GM12878 (cell line): Measurements from ENCODE around the gene CPA2. TPM values are rescaled to one million over a fixed set of nuclear protein-coding genes. Genes with fewer than 3 reads are reported as not detected.
A peak's percentile ranks its signal among the peaks of the same experiment; 100 is the strongest.

Experiments
- ATAC-seq: fragments of 200-7000 bp; cut with Tn5 transposase; 3 replicates; pipeline ENCODE4 v1.9.1; 2020; ENCODE audit warnings: mild to moderate bottlenecking, moderate library complexity
- BruUV-seq: library from RNA; stranded (reverse); fragments of 400-500 nt; replicated peaks from 2 replicates; lab custom pipeline; 2021; lab: Mats Ljungman, UMichigan
- CTCF ChIA-PET: fragments of 300-600 bp; sonication (Branson Sonifier 250); formaldehyde crosslinking; extraction: SDS; loops from one replicate; lab custom pipeline; 2021; ENCODE audit warnings: inconsistent platforms; lab: Yijun Ruan, JAX
- POLR2A ChIA-PET: fragments of 350-600 bp; formaldehyde crosslinking; extraction: SDS; loops from one replicate; lab custom pipeline; 2021; ENCODE audit warnings: inconsistent platforms; lab: Charles Lee
- RAD21 ChIA-PET: fragments of 300-600 bp; sonication (Branson Sonifier 250); formaldehyde crosslinking; loops from one replicate; lab custom pipeline; 2023; ENCODE audit warnings: antibody characterized with exemption; ENCODE audit not compliant: unreplicated experiment; lab: Charles Lee
- SMC1A ChIA-PET: fragments of 300-600 bp; sonication (Branson Sonifier 250); formaldehyde crosslinking; loops from one replicate; lab custom pipeline; 2023; ENCODE audit not compliant: unreplicated experiment, uncharacterized antibody; lab: Charles Lee
- DNase-seq: peaks from one replicate; pipeline ENCODE4 v3.0.0-alpha.2; 2011; ENCODE audit warnings: low read depth, low spot score
- FAIRE-seq: peaks from 3 replicates; lab custom pipeline; 2011; peaks lifted over from hg19 to GRCh38; lab: Jason Lieb, UNC
- H2AFZ ChIP-seq: 2 replicates; pipeline ENCODE4 v1.6.0; 2011; ENCODE audit warnings: low read depth, low read length, control low read depth; ENCODE audit not compliant: control insufficient read depth
- H3K27ac ChIP-seq: 2 replicates; pipeline ENCODE4 v1.5.1; 2011; ENCODE audit warnings: control low read depth; ENCODE audit not compliant: control insufficient read depth, insufficient read depth
- H3K27me3 ChIP-seq, 2 experiments: replicated peaks in 1 of 2; 2 replicates each; pipeline versions ENCODE4 v1.6.0 to v1.6.1; 2011; ENCODE audit warnings: low read length in 1 of 2; ENCODE audit not compliant: control insufficient read depth in 2 of 2, insufficient read depth in 2 of 2
- H3K36me3 ChIP-seq, 2 experiments: 2 replicates each; pipeline ENCODE4 v1.5.1; 2011; ENCODE audit warnings: low read length in 1 of 2; ENCODE audit not compliant: control insufficient read depth in 2 of 2, insufficient read depth in 2 of 2
- H3K4me1 ChIP-seq: 2 replicates; pipeline ENCODE4 v1.6.1; 2011; ENCODE audit warnings: mild to moderate bottlenecking, low read length, moderate library complexity, mixed read lengths; ENCODE audit not compliant: control insufficient read depth, insufficient read depth
- H3K4me2 ChIP-seq: 2 replicates; pipeline ENCODE4 v1.6.0; 2011; ENCODE audit warnings: control low read depth; ENCODE audit not compliant: control insufficient read depth, insufficient read depth
- H3K4me3 ChIP-seq: fragments of 200-600 bp; sonication (generic); 2 replicates; pipeline ENCODE4 v1.5.1; 2016
- H3K79me2 ChIP-seq: 2 replicates; pipeline ENCODE4 v1.6.0; 2011; ENCODE audit warnings: low read length; ENCODE audit not compliant: control insufficient read depth, insufficient read depth
- H3K9ac ChIP-seq: 2 replicates; pipeline ENCODE4 v1.8.0; 2011; ENCODE audit warnings: low read length, control low read depth, mixed read lengths; ENCODE audit not compliant: control insufficient read depth, insufficient read depth
- H3K9me3 ChIP-seq: replicated peaks from 3 replicates; pipeline ENCODE4 v1.5.1; 2011; ENCODE audit warnings: mild to moderate bottlenecking, low read length; ENCODE audit not compliant: control insufficient read depth, insufficient read depth
- H4K20me1 ChIP-seq: 2 replicates; pipeline ENCODE4 v1.6.0; 2011; ENCODE audit not compliant: control insufficient read depth, insufficient read depth
- CBX5 ChIP-seq: sonication (generic); IDR thresholded peaks from 2 replicates; pipeline ENCODE4 v1.6.1; 2016; ENCODE audit warnings: low read depth, moderate library complexity, mild to moderate bottlenecking, inconsistent platforms
- CREB1 ChIP-seq: IDR thresholded peaks from 2 replicates; pipeline ENCODE4 v1.6.1; 2012; ENCODE audit warnings: low read depth, mild to moderate bottlenecking, inconsistent platforms
- FOXM1 ChIP-seq: IDR thresholded peaks from 2 replicates; pipeline ENCODE4 v1.6.1; 2012; ENCODE audit warnings: low read depth, mild to moderate bottlenecking, inconsistent platforms, low read length, moderate library complexity
- IRF4 ChIP-seq: IDR thresholded peaks from 2 replicates; pipeline ENCODE4 v1.6.1; 2011; ENCODE audit warnings: low read depth, low read length
- NR2C1 ChIP-seq: fragments of 450-650 bp; IDR thresholded peaks from 2 replicates; pipeline ENCODE4 v1.6.1; 2017; ENCODE audit warnings: antibody characterized with exemption, mild to moderate bottlenecking, moderate library complexity
- POLR2AphosphoS2 ChIP-seq: IDR thresholded peaks from 2 replicates; pipeline ENCODE4 v1.6.1; 2011; ENCODE audit warnings: low read depth, mild to moderate bottlenecking, low read length, improper control_type of control experiment, moderate library complexity
- RAD21 ChIP-seq: IDR thresholded peaks from 2 replicates; pipeline ENCODE4 v1.6.1; 2011; ENCODE audit warnings: mild to moderate bottlenecking, low read depth, low read length, moderate library complexity; ENCODE audit not compliant: insufficient read depth
- RUNX3 ChIP-seq: IDR thresholded peaks from 2 replicates; pipeline ENCODE4 v1.6.1; 2012; ENCODE audit warnings: low read length, inconsistent platforms
- SMC3 ChIP-seq: IDR thresholded peaks from 2 replicates; pipeline ENCODE4 v1.6.1; 2011; ENCODE audit warnings: low read length, improper control_type of control experiment, borderline replicate concordance
- YY1 ChIP-seq: IDR thresholded peaks from 2 replicates; pipeline ENCODE4 v1.6.1; 2011; ENCODE audit warnings: low read depth, mild to moderate bottlenecking, low read length
- ZNF384 ChIP-seq: IDR thresholded peaks from 2 replicates; pipeline ENCODE4 v1.6.1; 2012; ENCODE audit warnings: low read depth, mild to moderate bottlenecking, low read length, improper control_type of control experiment, borderline replicate concordance
- WGBS: methylation state at CpG from one replicate; pipeline ENCODE4 v1.1.6; 2016; ENCODE audit warnings: low lambda C conversion rate; ENCODE audit not compliant: insufficient replicate concordance, insufficient coverage; ENCODE audit errors: missing lambda C conversion rate; 5-methylcytosine and 5-hydroxymethylcytosine counted together
- in situ Hi-C: fragments of 300-500 bp; cut with MboI; formaldehyde crosslinking; loops from 9 replicates; pipeline ENCODE4 v1.14.3; 2018; ENCODE audit warnings: mixed read lengths
- intact Hi-C: fragments of 100-400 bp; cut with micrococcal nuclease; formaldehyde crosslinking; loops from one replicate; pipeline ENCODE4 v1.14.2; 2022; ENCODE audit not compliant: unreplicated experiment
- polyA plus RNA-seq, 11 experiments: library from polyadenylated mRNA; depleted of rRNA in 4 of 11; unstranded in 6 of 11; stranded (reverse) in 5 of 11; fragments of >200 nt; fragmentation: Nextera tagmentation in 4 of 11; fragmentation: Illumina TruSeq in 1 of 11; extraction: Ambion mirVana in 4 of 11; extraction: Trizol in 1 of 11; gene quantifications; 1 replicate in 1 of 11; 2 replicates in 10 of 11; pipeline versions ENCODE4 v1.2.1 to v1.2.3, GENCODE V29; 2011 to 2016; ENCODE audit warnings: inconsistent platforms in 2 of 11, missing spikeins in 2 of 11, low read depth in 1 of 11
- total RNA-seq, 4 experiments: library from RNA; depleted of rRNA in 3 of 4; stranded (reverse); fragments of >200 nt in 3 of 4; fragmentation: Illumina TruSeq in 1 of 4; extraction: Trizol in 1 of 4; gene quantifications; 2 replicates each; pipeline versions ENCODE4 v1.2.1 to v1.2.3, GENCODE V29; 2013 to 2021
- TF ChIP-seq, protein P1 (sequence below): fragments of 450-650 bp; IDR thresholded peaks from 2 replicates; pipeline ENCODE4 v1.6.1; 2017; ENCODE audit warnings: low read depth, mild to moderate bottlenecking, moderate library complexity
- TF ChIP-seq, protein P2 (sequence below): fragments of 150-350 bp; IDR thresholded peaks from 2 replicates; pipeline ENCODE4 v1.6.1; 2016; ENCODE audit warnings: low read depth, low read length
- TF ChIP-seq, protein P3 (sequence below), 3 experiments: IDR thresholded peaks in 2 of 3; conservative IDR thresholded peaks in 1 of 3; 2 replicates each; pipeline ENCODE4 v1.5.1; 2011; ENCODE audit warnings: low read depth in 3 of 3, low read length in 3 of 3, mild to moderate bottlenecking in 3 of 3, control low read depth in 2 of 3, moderate library complexity in 2 of 3, inconsistent platforms in 1 of 3, mixed read lengths in 1 of 3; ENCODE audit not compliant: control insufficient read depth in 2 of 3, insufficient read depth in 1 of 3; ENCODE audit errors: extremely low read depth in 1 of 3

The CPA2 gene
- total and polyA plus RNA-seq, 10 of the 15 experiments (the other 5 are each of a cell fraction or from before 2014, with no cell fraction given) = 0.04 to 1.9 TPM; not detected in 8

DNA sequence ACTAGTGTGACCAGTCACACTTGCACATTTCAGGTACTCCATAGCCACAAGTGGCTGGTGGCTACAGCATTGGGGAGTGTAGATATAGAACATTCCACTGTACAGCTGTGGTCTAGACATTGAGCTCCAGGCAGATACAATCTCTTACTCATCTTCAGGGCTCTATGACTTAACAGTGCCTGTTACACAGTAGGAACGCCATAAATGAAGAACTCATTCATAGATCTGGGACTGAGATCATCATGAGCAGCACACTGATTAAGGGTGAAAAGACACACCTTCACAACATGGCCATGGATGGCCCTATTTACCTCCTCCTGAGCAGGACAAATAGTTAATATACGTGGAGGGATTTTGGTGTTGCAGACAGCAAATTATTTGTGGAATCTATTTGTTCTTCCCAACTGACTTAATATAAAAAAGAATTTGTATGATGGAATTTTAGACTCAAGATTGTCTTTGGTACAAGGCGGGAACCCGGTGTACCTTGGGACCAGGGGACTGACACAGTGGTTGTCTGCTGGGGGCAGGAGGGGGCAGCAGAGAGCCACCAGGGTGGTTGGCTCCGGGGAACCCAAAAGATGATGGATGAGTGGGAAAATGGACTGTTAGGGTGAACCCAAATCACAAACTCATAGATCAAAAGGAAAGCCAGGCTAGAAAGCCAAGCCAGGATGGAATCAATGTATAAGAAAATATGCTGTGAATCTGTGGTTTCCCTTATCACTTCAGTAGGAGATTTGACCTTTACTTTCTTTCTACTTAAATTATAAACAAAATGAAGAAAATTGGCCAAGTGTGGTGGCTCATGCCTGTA, 24.3 kb upstream of the CPA2 start:
- Histone ChIP-seq H3K9me3 (no peaks in the 10 kb centered on the region), H3K79me2 (no peaks in the 10 kb centered on the region), H3K4me3 (no peak overlapping the region), H3K36me3 (no peaks in the 10 kb centered on the region), H3K4me1 (no peaks in the 10 kb centered on the region), H3K27me3 (no peaks in the 10 kb centered on the region), H4K20me1 (no peaks in the 10 kb centered on the region), H3K9ac (no peak overlapping the region), H2AFZ (no peak overlapping the region; the same call in 1 of the 2 replicates), H3K27ac (no peak overlapping the region), H3K4me2 (no peak overlapping the region)
- ATAC-seq = peak; percentile 99
- CTCF ChIA-PET = interaction anchor here (0.7 to 7.3 kb wide), 26 partner anchors 13 to 636 kb away, joined by 3 to 62 read pairs (median 4); no protein-coding TSS in a partner anchor
- no TSS peak for BruUV-seq
- in situ Hi-C loops = no loop called here
- WGBS = 37% methylated on average over 5 of the region's 5 CpGs
- intact Hi-C loops = loop anchor here (1.0 to 5.0 kb wide), 10 partner anchors 12 to 590 kb away; partner anchors contain the start of gene MEST
- TF ChIP-seq RUNX3 (peak; percentile 57; the same call in 1 of the 2 replicates), SMC3 (peak; percentile 92), CREB1 (no peak), RAD21 (peak; percentile 96), NR2C1 (no peak), CBX5 (peak; percentile 62; the same call in 1 of the 2 replicates), FOXM1 (0 out of 2 replicates have a peak, but pooled peaks have one; percentile 24), YY1 (peak; percentile 76), ZNF384 (no peak), IRF4 (0 out of 2 replicates have a peak, but pooled peaks have one; percentile 36), POLR2AphosphoS2 (no peak)
- TF ChIP-seq, protein P1, sequence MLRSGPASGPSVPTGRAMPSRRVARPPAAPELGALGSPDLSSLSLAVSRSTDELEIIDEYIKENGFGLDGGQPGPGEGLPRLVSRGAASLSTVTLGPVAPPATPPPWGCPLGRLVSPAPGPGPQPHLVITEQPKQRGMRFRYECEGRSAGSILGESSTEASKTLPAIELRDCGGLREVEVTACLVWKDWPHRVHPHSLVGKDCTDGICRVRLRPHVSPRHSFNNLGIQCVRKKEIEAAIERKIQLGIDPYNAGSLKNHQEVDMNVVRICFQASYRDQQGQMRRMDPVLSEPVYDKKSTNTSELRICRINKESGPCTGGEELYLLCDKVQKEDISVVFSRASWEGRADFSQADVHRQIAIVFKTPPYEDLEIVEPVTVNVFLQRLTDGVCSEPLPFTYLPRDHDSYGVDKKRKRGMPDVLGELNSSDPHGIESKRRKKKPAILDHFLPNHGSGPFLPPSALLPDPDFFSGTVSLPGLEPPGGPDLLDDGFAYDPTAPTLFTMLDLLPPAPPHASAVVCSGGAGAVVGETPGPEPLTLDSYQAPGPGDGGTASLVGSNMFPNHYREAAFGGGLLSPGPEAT = no peak
- TF ChIP-seq, protein P2, sequence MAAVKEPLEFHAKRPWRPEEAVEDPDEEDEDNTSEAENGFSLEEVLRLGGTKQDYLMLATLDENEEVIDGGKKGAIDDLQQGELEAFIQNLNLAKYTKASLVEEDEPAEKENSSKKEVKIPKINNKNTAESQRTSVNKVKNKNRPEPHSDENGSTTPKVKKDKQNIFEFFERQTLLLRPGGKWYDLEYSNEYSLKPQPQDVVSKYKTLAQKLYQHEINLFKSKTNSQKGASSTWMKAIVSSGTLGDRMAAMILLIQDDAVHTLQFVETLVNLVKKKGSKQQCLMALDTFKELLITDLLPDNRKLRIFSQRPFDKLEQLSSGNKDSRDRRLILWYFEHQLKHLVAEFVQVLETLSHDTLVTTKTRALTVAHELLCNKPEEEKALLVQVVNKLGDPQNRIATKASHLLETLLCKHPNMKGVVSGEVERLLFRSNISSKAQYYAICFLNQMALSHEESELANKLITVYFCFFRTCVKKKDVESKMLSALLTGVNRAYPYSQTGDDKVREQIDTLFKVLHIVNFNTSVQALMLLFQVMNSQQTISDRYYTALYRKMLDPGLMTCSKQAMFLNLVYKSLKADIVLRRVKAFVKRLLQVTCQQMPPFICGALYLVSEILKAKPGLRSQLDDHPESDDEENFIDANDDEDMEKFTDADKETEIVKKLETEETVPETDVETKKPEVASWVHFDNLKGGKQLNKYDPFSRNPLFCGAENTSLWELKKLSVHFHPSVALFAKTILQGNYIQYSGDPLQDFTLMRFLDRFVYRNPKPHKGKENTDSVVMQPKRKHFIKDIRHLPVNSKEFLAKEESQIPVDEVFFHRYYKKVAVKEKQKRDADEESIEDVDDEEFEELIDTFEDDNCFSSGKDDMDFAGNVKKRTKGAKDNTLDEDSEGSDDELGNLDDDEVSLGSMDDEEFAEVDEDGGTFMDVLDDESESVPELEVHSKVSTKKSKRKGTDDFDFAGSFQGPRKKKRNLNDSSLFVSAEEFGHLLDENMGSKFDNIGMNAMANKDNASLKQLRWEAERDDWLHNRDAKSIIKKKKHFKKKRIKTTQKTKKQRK = no peak
- TF ChIP-seq, protein P3, sequence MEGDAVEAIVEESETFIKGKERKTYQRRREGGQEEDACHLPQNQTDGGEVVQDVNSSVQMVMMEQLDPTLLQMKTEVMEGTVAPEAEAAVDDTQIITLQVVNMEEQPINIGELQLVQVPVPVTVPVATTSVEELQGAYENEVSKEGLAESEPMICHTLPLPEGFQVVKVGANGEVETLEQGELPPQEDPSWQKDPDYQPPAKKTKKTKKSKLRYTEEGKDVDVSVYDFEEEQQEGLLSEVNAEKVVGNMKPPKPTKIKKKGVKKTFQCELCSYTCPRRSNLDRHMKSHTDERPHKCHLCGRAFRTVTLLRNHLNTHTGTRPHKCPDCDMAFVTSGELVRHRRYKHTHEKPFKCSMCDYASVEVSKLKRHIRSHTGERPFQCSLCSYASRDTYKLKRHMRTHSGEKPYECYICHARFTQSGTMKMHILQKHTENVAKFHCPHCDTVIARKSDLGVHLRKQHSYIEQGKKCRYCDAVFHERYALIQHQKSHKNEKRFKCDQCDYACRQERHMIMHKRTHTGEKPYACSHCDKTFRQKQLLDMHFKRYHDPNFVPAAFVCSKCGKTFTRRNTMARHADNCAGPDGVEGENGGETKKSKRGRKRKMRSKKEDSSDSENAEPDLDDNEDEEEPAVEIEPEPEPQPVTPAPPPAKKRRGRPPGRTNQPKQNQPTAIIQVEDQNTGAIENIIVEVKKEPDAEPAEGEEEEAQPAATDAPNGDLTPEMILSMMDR (IDR thresholded peaks at IDR 0.05 in 2 of 3, conservative IDR thresholded peaks at IDR 0.05 in 1 of 3; ENCODE audit: control insufficient read depth in 2 of 3, extremely low read depth in 1 of 3, insufficient read depth in 1 of 3, low read depth in 3 of 3, low read length in 3 of 3) = peak; percentile 77 to 94 (median 85)
- SMC1A ChIA-PET = interaction anchor here (0.7 to 1.9 kb wide), 18 partner anchors 9 to 516 kb away, joined by 3 to 16 read pairs (median 4); partner anchors contain the start of gene KLHDC10
- peak; percentile 92 for FAIRE-seq
- POLR2A ChIA-PET = no interaction called here
- peak; percentile 17 for DNase-seq
- RAD21 ChIA-PET = interaction anchor here (0.9 to 4.4 kb wide), 4 partner anchors 171 to 516 kb away, joined by 3 to 32 read pairs (median 7); no protein-coding TSS in a partner anchor
